ENCODE data around the gene ECE1. TPM values are rescaled to one million over a fixed set of nuclear protein-coding genes. Genes with fewer than 3 reads are reported as not detected.

Gene ECE1
- total and polyA plus RNA-seq, 9 of the 15 experiments (the other 6 are each of a cell fraction or from before 2014, with no cell fraction given): 0.56 to 34.8 (median 11.0) TPM

- TF ChIP-seq, protein P1, sequence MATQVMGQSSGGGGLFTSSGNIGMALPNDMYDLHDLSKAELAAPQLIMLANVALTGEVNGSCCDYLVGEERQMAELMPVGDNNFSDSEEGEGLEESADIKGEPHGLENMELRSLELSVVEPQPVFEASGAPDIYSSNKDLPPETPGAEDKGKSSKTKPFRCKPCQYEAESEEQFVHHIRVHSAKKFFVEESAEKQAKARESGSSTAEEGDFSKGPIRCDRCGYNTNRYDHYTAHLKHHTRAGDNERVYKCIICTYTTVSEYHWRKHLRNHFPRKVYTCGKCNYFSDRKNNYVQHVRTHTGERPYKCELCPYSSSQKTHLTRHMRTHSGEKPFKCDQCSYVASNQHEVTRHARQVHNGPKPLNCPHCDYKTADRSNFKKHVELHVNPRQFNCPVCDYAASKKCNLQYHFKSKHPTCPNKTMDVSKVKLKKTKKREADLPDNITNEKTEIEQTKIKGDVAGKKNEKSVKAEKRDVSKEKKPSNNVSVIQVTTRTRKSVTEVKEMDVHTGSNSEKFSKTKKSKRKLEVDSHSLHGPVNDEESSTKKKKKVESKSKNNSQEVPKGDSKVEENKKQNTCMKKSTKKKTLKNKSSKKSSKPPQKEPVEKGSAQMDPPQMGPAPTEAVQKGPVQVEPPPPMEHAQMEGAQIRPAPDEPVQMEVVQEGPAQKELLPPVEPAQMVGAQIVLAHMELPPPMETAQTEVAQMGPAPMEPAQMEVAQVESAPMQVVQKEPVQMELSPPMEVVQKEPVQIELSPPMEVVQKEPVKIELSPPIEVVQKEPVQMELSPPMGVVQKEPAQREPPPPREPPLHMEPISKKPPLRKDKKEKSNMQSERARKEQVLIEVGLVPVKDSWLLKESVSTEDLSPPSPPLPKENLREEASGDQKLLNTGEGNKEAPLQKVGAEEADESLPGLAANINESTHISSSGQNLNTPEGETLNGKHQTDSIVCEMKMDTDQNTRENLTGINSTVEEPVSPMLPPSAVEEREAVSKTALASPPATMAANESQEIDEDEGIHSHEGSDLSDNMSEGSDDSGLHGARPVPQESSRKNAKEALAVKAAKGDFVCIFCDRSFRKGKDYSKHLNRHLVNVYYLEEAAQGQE (IDR thresholded peaks at IDR 0.05; ENCODE audit: borderline replicate concordance): no peak
- TF ChIP-seq, protein P1 (CRISPR knock-in tag; IDR thresholded peaks at IDR 0.05; ENCODE audit: low read depth): no peak
- TF ChIP-seq PHB2 (IDR thresholded peaks at IDR 0.05; ENCODE audit: low read depth): no peak
- TF ChIP-seq KDM1A (IDR thresholded peaks at IDR 0.05): peak in 1 of 2 experiments; percentile 24; a peak in 1 of 4 replicates
- TF ChIP-seq ZNF282 (CRISPR knock-in tag; IDR thresholded peaks at IDR 0.05): 0 out of 2 replicates have a peak, but pooled peaks have one; percentile 37
- TF ChIP-seq SIN3B (IDR thresholded peaks at IDR 0.05; ENCODE audit: low read depth): no peak
- TF ChIP-seq SMARCE1 (IDR thresholded peaks at IDR 0.05): no peak
Measured at GRCh38 chr1:21327566-21328323, 37.5 kb upstream of the ECE1 start (continued).
